ENCODE measurements around the gene TLX3. TPM values are rescaled to one million over a fixed set of nuclear protein-coding genes. Genes with fewer than 3 reads are reported as not detected.
"Not testable (repeated sequence)": the region's sequence is repeated elsewhere in the genome, so short reads cannot be mapped to it uniquely, and the experiment has no call there.

Gene TLX3
- total and polyA plus RNA-seq, 10 of the 15 experiments (the other 5 are each of a cell fraction or from before 2014, with no cell fraction given) = not detected

DNA sequence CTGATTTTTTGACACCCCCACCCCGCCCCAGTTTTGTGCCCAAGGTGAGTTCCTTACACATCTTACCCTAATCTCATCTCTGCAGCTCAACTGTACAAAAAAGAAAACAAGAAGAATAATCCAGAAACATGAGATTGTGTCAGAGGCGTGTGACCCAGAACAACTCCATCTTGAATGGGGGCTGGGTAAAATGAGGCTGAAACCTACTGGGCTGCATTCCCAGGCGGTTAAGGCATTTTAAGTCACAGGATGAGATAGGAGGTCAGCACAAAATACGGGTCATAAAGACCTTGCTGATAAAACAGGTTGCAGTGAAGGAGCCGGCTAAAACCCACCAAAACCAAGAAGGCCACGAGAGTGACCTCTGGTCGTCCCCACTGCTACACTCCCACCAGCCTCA lies 52.1 kb downstream of the TLX3 start:
- FAIRE-seq; H3K4me2 ChIP-seq (ENCODE audit: control insufficient read depth, insufficient read depth); in situ Hi-C loops (cut with MboI): not testable (repeated sequence)

More for the DNA sequence above, 52.1 kb downstream of the TLX3 start:
- ATAC-seq; intact Hi-C loops (cut with micrococcal nuclease; ENCODE audit: unreplicated experiment); H3K4me3 ChIP-seq; H3K9ac ChIP-seq (ENCODE audit: control insufficient read depth, insufficient read depth, low read length); DNase-seq (ENCODE audit: low read depth, low spot score); H4K20me1 ChIP-seq (ENCODE audit: control insufficient read depth, insufficient read depth); SMC1A ChIA-PET (ENCODE audit: uncharacterized antibody, unreplicated experiment); H3K36me3 ChIP-seq (ENCODE audit: control insufficient read depth in 2 of 2, insufficient read depth in 2 of 2, low read length in 1 of 2); H3K27me3 ChIP-seq (replicated peaks in 1 of 2; ENCODE audit: control insufficient read depth in 2 of 2, insufficient read depth in 2 of 2, low read length in 1 of 2); H3K79me2 ChIP-seq (ENCODE audit: control insufficient read depth, insufficient read depth, low read length); H3K27ac ChIP-seq (ENCODE audit: control insufficient read depth, insufficient read depth); CTCF ChIA-PET; BruUV-seq (replicated peaks); H2AFZ ChIP-seq (ENCODE audit: control insufficient read depth, low read depth, low read length); RAD21 ChIA-PET (ENCODE audit: unreplicated experiment); H3K9me3 ChIP-seq (replicated peaks; ENCODE audit: control insufficient read depth, insufficient read depth, low read length); H3K4me1 ChIP-seq (ENCODE audit: control insufficient read depth, insufficient read depth, low read length): not testable (repeated sequence)
- POLR2A ChIA-PET = interaction anchor here (0.6 to 0.7 kb wide), 2 partner anchors 9 to 1159 kb away, joined by 3 to 4 read pairs; no protein-coding TSS in a partner anchor
- 52% methylated on average over 7 of the region's 7 CpGs for whole genome bisulfite sequencing (ENCODE audit: insufficient coverage, insufficient replicate concordance, low lambda C conversion rate, missing lambda C conversion rate)

Small RNAs within 50 kb of the gene (small RNA-seq; reads per million reads assigned to genes)
- not detected for gene AC091980.1
- gene RN7SL339P = not detected

Other genes starting within 250 kb of the TLX3 start
- 2,837 and 2,926 TPM in 2 replicates for gene NPM1, start 78.6 kb downstream of the TLX3 start, total RNA-seq (2014; rRNA removed)
- gene NPM1, start 78.6 kb downstream of the TLX3 start, total RNA-seq (2014; rRNA removed; fragmentation: Illumina TruSeq; extraction: Trizol) = 5,396 and 5,466 TPM in 2 replicates
- 2,607 and 2,609 TPM in 2 replicates for gene NPM1, start 78.6 kb downstream of the TLX3 start, total RNA-seq (2021)
- 2,896 and 3,056 TPM in 2 replicates for gene NPM1, start 78.6 kb downstream of the TLX3 start, polyA plus RNA-seq (2011; rRNA removed)
- 4,943 and 8,358 TPM in 2 replicates for gene NPM1, start 78.6 kb downstream of the TLX3 start, polyA plus RNA-seq (2014; fragmentation: Illumina TruSeq; extraction: Trizol)
- 1,000 to 10,000 TPM; 3,742 to 5,105 TPM for gene NPM1, start 78.6 kb downstream of the TLX3 start, polyA plus RNA-seq (2014; fragmentation: Nextera tagmentation; extraction: Ambion mirVana)
- 2,295 and 2,497 TPM in 2 replicates for gene NPM1, start 78.6 kb downstream of the TLX3 start, polyA plus RNA-seq (2014; rRNA removed)
- gene NPM1, start 78.6 kb downstream of the TLX3 start, polyA plus RNA-seq (2016; fragmentation: Nextera tagmentation; extraction: Ambion mirVana) = 1,000 to 10,000 TPM; 1,843 to 2,046 TPM
- 0.06 and 0.11 TPM in 2 replicates for gene FGF18, start 110.4 kb downstream of the TLX3 start, total RNA-seq (2014; rRNA removed)
- 0.04 TPM in 1 of 2 replicates, not detected in the other for gene FGF18, start 110.4 kb downstream of the TLX3 start, total RNA-seq (2014; rRNA removed; fragmentation: Illumina TruSeq; extraction: Trizol)
- gene FGF18, start 110.4 kb downstream of the TLX3 start, total RNA-seq (2021) = not detected in 2 replicates
- gene FGF18, start 110.4 kb downstream of the TLX3 start, polyA plus RNA-seq (2011; rRNA removed) = 0.03 TPM in 1 of 2 replicates, not detected in the other
- gene FGF18, start 110.4 kb downstream of the TLX3 start, polyA plus RNA-seq (2014; fragmentation: Illumina TruSeq; extraction: Trizol) = not detected in 2 replicates
- not detected for gene FGF18, start 110.4 kb downstream of the TLX3 start, polyA plus RNA-seq (2014; fragmentation: Nextera tagmentation; extraction: Ambion mirVana)
- 0.09 TPM in 1 of 2 replicates, not detected in the other for gene FGF18, start 110.4 kb downstream of the TLX3 start, polyA plus RNA-seq (2014; rRNA removed)
- under 1 TPM in 1 of 2 experiments, not detected in 1; 0.10 TPM for gene FGF18, start 110.4 kb downstream of the TLX3 start, polyA plus RNA-seq (2016; fragmentation: Nextera tagmentation; extraction: Ambion mirVana)